HG02852 (cell line): ENCODE measurements around the gene PEPD.

ENCODE experiments used
- ATAC-seq: cut with Tn5 transposase; IDR thresholded peaks from one replicate; pipeline ENCODE4 v1.9.1; 2021; ENCODE audit warnings: mild to moderate bottlenecking, moderate library complexity; ENCODE audit not compliant: unreplicated experiment

Gene PEPD

GRCh38 chr19:33442706-33443105 is 78.9 kb downstream of the PEPD start:
- ATAC-seq = no peak

- ATAC-seq = no peak
These were observed 79.8 kb downstream of the PEPD start for GRCh38 chr19:33441828-33442227.

GRCh38 chr19:33441277-33441699 is 80.3 kb downstream of the PEPD start:
- ATAC-seq = no peak

- ATAC-seq = no peak
These were observed 80.9 kb downstream of the PEPD start for GRCh38 chr19:33440682-33441081.

- ATAC-seq = no peak
These were observed 81.3 kb downstream of the PEPD start for GRCh38 chr19:33440241-33440640.

GRCh38 chr19:33438987-33439781 is 82.4 kb downstream of the PEPD start:
- ATAC-seq = no peak

- ATAC-seq = no peak
These were observed 83.5 kb downstream of the PEPD start for GRCh38 chr19:33437821-33438671.

- ATAC-seq = no peak
These were observed 84.2 kb downstream of the PEPD start for GRCh38 chr19:33437393-33437820.

GRCh38 chr19:33436360-33437345 is 84.9 kb downstream of the PEPD start:
- no peak for ATAC-seq

- no peak for ATAC-seq
These were observed 85.8 kb downstream of the PEPD start for GRCh38 chr19:33435706-33436359.

- ATAC-seq = no peak
These were observed 86.5 kb downstream of the PEPD start for GRCh38 chr19:33434886-33435705.

- no peak for ATAC-seq
These were observed 87.3 kb downstream of the PEPD start for GRCh38 chr19:33434069-33434885.

GRCh38 chr19:33432446-33433170 is 89.0 kb downstream of the PEPD start:
- no peak for ATAC-seq

- no peak for ATAC-seq
These were observed 89.6 kb downstream of the PEPD start for GRCh38 chr19:33432015-33432414.

GRCh38 chr19:33430674-33431277 is 90.8 kb downstream of the PEPD start:
- no peak for ATAC-seq

- no peak for ATAC-seq
These were observed 91.5 kb downstream of the PEPD start for GRCh38 chr19:33429891-33430673.
